GM12878 (cell line): ENCODE data around the gene VIPR1. TPM values are rescaled to one million over a fixed set of nuclear protein-coding genes. Genes with fewer than 3 reads are reported as not detected.

ENCODE experiments used
- BACH1 ChIP-seq: fragments of 450-650 bp; IDR thresholded peaks from 2 replicates; pipeline ENCODE4 v1.6.1; 2017; ENCODE audit warnings: mild to moderate bottlenecking, borderline replicate concordance
- DPF2 ChIP-seq: fragments of 450-650 bp; IDR thresholded peaks from 2 replicates; pipeline ENCODE4 v1.6.1; 2017; ENCODE audit warnings: mild to moderate bottlenecking
- ESRRA ChIP-seq: IDR thresholded peaks from 2 replicates; pipeline ENCODE4 v1.6.1; 2012; ENCODE audit warnings: mild to moderate bottlenecking, low read length, improper control_type of control experiment
- GABPA ChIP-seq: IDR thresholded peaks from 2 replicates; pipeline ENCODE4 v1.6.1; 2014; ENCODE audit warnings: antibody characterized with exemption, low read depth, mild to moderate bottlenecking, inconsistent platforms
- IRF4 ChIP-seq: IDR thresholded peaks from 2 replicates; pipeline ENCODE4 v1.6.1; 2011; ENCODE audit warnings: low read depth, low read length
- KAT2A ChIP-seq: conservative IDR thresholded peaks from 2 replicates; pipeline ENCODE4 v1.6.1; 2011; ENCODE audit warnings: low read depth, low read length; ENCODE audit not compliant: control insufficient read depth
- MTA2 ChIP-seq: fragments of 450-650 bp; IDR thresholded peaks from 2 replicates; pipeline ENCODE4 v1.6.1; 2016; ENCODE audit warnings: low read depth, mild to moderate bottlenecking, moderate library complexity
- PAX5 ChIP-seq: IDR thresholded peaks from 2 replicates; pipeline ENCODE4 v1.6.1; 2011; ENCODE audit warnings: low read depth, low read length, borderline replicate concordance
- PKNOX1 ChIP-seq: fragments of 450-650 bp; IDR thresholded peaks from 2 replicates; pipeline ENCODE4 v1.6.1; 2016; ENCODE audit warnings: mild to moderate bottlenecking
- TBL1XR1 ChIP-seq: IDR thresholded peaks from 2 replicates; pipeline ENCODE4 v1.6.1; 2012; ENCODE audit warnings: low read depth, low read length, improper control_type of control experiment
- polyA plus RNA-seq, 11 experiments: library from polyadenylated mRNA; depleted of rRNA in 4 of 11; unstranded in 6 of 11; stranded (reverse) in 5 of 11; fragments of >200 nt; fragmentation: Nextera tagmentation in 4 of 11; fragmentation: Illumina TruSeq in 1 of 11; extraction: Ambion mirVana in 4 of 11; extraction: Trizol in 1 of 11; gene quantifications; 1 replicate in 1 of 11; 2 replicates in 10 of 11; pipeline versions ENCODE4 v1.2.1 to v1.2.3, GENCODE V29; 2011 to 2016; ENCODE audit warnings: inconsistent platforms in 2 of 11, missing spikeins in 2 of 11, low read depth in 1 of 11
- total RNA-seq, 4 experiments: library from RNA; depleted of rRNA in 3 of 4; stranded (reverse); fragments of >200 nt in 3 of 4; fragmentation: Illumina TruSeq in 1 of 4; extraction: Trizol in 1 of 4; gene quantifications; 2 replicates each; pipeline versions ENCODE4 v1.2.1 to v1.2.3, GENCODE V29; 2013 to 2021
- TF ChIP-seq, protein P1 (sequence below): fragments of 450-650 bp; IDR thresholded peaks from 2 replicates; pipeline ENCODE4 v1.6.1; 2017; ENCODE audit warnings: antibody characterized with exemption, mild to moderate bottlenecking, moderate library complexity
- TF ChIP-seq, protein P2 (sequence below): IDR thresholded peaks from 2 replicates; pipeline ENCODE4 v1.6.1; 2011; ENCODE audit warnings: borderline replicate concordance, low read depth, mild to moderate bottlenecking, moderate library complexity, mixed read lengths, low read length; ENCODE audit not compliant: insufficient read depth; ENCODE audit errors: extremely low read length
- TF ChIP-seq, protein P3 (sequence below): fragments of 450-650 bp; formaldehyde crosslinking; IDR thresholded peaks from 2 replicates; pipeline ENCODE4 v1.5.0; 2022; ENCODE audit warnings: mild to moderate bottlenecking, missing genetic modification characterization

VIPR1 gene
- total and polyA plus RNA-seq, 10 of the 15 experiments (the other 5 are each of a cell fraction or from before 2014, with no cell fraction given), result 0.03 to 0.28 (median 0.12) TPM; not detected in 6

- peak; percentile 33; the same call in 1 of the 2 replicates for TF ChIP-seq MTA2
- TF ChIP-seq ESRRA, result no peak
- no peak for TF ChIP-seq TBL1XR1
- no peak for TF ChIP-seq GABPA
- TF ChIP-seq DPF2, result peak; percentile 56; the same call in 1 of the 2 replicates
- TF ChIP-seq, protein P1, sequence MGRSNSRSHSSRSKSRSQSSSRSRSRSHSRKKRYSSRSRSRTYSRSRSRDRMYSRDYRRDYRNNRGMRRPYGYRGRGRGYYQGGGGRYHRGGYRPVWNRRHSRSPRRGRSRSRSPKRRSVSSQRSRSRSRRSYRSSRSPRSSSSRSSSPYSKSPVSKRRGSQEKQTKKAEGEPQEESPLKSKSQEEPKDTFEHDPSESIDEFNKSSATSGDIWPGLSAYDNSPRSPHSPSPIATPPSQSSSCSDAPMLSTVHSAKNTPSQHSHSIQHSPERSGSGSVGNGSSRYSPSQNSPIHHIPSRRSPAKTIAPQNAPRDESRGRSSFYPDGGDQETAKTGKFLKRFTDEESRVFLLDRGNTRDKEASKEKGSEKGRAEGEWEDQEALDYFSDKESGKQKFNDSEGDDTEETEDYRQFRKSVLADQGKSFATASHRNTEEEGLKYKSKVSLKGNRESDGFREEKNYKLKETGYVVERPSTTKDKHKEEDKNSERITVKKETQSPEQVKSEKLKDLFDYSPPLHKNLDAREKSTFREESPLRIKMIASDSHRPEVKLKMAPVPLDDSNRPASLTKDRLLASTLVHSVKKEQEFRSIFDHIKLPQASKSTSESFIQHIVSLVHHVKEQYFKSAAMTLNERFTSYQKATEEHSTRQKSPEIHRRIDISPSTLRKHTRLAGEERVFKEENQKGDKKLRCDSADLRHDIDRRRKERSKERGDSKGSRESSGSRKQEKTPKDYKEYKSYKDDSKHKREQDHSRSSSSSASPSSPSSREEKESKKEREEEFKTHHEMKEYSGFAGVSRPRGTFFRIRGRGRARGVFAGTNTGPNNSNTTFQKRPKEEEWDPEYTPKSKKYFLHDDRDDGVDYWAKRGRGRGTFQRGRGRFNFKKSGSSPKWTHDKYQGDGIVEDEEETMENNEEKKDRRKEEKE, result no peak
- peak; percentile 5; the same call in 1 of the 2 replicates for TF ChIP-seq PAX5
- TF ChIP-seq, protein P2, sequence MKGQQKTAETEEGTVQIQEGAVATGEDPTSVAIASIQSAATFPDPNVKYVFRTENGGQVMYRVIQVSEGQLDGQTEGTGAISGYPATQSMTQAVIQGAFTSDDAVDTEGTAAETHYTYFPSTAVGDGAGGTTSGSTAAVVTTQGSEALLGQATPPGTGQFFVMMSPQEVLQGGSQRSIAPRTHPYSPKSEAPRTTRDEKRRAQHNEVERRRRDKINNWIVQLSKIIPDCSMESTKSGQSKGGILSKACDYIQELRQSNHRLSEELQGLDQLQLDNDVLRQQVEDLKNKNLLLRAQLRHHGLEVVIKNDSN, result peak; percentile 34
- no peak; the same call in none of the 2 replicates for TF ChIP-seq BACH1
- TF ChIP-seq, protein P3, sequence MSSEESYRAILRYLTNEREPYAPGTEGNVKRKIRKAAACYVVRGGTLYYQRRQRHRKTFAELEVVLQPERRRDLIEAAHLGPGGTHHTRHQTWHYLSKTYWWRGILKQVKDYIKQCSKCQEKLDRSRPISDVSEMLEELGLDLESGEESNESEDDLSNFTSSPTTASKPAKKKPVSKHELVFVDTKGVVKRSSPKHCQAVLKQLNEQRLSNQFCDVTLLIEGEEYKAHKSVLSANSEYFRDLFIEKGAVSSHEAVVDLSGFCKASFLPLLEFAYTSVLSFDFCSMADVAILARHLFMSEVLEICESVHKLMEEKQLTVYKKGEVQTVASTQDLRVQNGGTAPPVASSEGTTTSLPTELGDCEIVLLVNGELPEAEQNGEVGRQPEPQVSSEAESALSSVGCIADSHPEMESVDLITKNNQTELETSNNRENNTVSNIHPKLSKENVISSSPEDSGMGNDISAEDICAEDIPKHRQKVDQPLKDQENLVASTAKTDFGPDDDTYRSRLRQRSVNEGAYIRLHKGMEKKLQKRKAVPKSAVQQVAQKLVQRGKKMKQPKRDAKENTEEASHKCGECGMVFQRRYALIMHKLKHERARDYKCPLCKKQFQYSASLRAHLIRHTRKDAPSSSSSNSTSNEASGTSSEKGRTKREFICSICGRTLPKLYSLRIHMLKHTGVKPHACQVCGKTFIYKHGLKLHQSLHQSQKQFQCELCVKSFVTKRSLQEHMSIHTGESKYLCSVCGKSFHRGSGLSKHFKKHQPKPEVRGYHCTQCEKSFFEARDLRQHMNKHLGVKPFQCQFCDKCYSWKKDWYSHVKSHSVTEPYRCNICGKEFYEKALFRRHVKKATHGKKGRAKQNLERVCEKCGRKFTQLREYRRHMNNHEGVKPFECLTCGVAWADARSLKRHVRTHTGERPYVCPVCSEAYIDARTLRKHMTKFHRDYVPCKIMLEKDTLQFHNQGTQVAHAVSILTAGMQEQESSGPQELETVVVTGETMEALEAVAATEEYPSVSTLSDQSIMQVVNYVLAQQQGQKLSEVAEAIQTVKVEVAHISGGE (CRISPR knock-in tag), result no peak
- TF ChIP-seq IRF4, result no peak
- no peak for TF ChIP-seq KAT2A
- TF ChIP-seq PKNOX1, result peak; percentile 69
Measured at GRCh38 chr3:42581709-42582473, 79.4 kb downstream of the VIPR1 start, which contains the start of gene SEC22C (continued).
